Progenitor cell of endocrine pancreas (in vitro differentiated cells): ENCODE measurements around the gene LRMDA. TPM values are rescaled to one million over a fixed set of nuclear protein-coding genes. Genes with fewer than 3 reads are reported as not detected.

Experiments
- DNase-seq: peaks from one replicate; pipeline ENCODE4 v3.0.0; 2021; ENCODE audit warnings: low spot score; ENCODE audit not compliant: unreplicated experiment
- H3K27ac Mint-ChIP-seq: 2 replicates; pipeline ENCODE4 v1.8.0; 2021; ENCODE audit warnings: mild to moderate bottlenecking, moderate library complexity, mixed read lengths
- H3K27me3 Mint-ChIP-seq: 2 replicates; pipeline ENCODE4 v1.8.0; 2021; ENCODE audit warnings: mixed read lengths
- H3K36me3 Mint-ChIP-seq: 2 replicates; pipeline ENCODE4 v1.8.0; 2022; ENCODE audit warnings: mixed read lengths; ENCODE audit not compliant: insufficient read depth
- H3K4me1 Mint-ChIP-seq: 2 replicates; pipeline ENCODE4 v1.8.0; 2021; ENCODE audit warnings: low read depth, mixed read lengths
- H3K4me3 Mint-ChIP-seq: 2 replicates; pipeline ENCODE4 v1.8.0; 2021; ENCODE audit warnings: low read depth, mild to moderate bottlenecking, moderate library complexity, mixed read lengths
- H3K9me3 Mint-ChIP-seq: 2 replicates; pipeline ENCODE4 v1.8.0; 2021; ENCODE audit warnings: low read depth, mixed read lengths
- total RNA-seq: library from RNA; stranded (reverse); gene quantifications from 2 replicates; pipeline ENCODE4 v1.2.1, GENCODE V29; 2021
- TF ChIP-seq, protein P1 (sequence below): fragments of 200-600 bp; sonication (generic); IDR thresholded peaks from one replicate; pipeline ENCODE4 v1.5.0; 2021; ENCODE audit warnings: antibody characterized with exemption, mild to moderate bottlenecking; ENCODE audit not compliant: unreplicated experiment

The LRMDA gene
- total RNA-seq, 1 donor from 2014 or later = 6.5 TPM

- H3K27ac Mint-ChIP-seq = no peak overlapping the region
- H3K9me3 Mint-ChIP-seq = peaks cover 11% of the 10 kb centered on the region
- H3K4me3 Mint-ChIP-seq = no peak overlapping the region
- no peaks in the 10 kb centered on the region for H3K27me3 Mint-ChIP-seq
- peaks cover 15% of the 10 kb centered on the region for H3K4me1 Mint-ChIP-seq
- H3K36me3 Mint-ChIP-seq = peaks cover 6% of the 10 kb centered on the region
- DNase-seq = no peak
- TF ChIP-seq, protein P1, sequence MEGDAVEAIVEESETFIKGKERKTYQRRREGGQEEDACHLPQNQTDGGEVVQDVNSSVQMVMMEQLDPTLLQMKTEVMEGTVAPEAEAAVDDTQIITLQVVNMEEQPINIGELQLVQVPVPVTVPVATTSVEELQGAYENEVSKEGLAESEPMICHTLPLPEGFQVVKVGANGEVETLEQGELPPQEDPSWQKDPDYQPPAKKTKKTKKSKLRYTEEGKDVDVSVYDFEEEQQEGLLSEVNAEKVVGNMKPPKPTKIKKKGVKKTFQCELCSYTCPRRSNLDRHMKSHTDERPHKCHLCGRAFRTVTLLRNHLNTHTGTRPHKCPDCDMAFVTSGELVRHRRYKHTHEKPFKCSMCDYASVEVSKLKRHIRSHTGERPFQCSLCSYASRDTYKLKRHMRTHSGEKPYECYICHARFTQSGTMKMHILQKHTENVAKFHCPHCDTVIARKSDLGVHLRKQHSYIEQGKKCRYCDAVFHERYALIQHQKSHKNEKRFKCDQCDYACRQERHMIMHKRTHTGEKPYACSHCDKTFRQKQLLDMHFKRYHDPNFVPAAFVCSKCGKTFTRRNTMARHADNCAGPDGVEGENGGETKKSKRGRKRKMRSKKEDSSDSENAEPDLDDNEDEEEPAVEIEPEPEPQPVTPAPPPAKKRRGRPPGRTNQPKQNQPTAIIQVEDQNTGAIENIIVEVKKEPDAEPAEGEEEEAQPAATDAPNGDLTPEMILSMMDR = no peak
Measured at GRCh38 chr10:76177936-76178335, 746.5 kb downstream of the LRMDA start.

- Mint-ChIP-seq H3K9me3 (peaks cover 7% of the 10 kb centered on the region), H3K4me3 (no peak overlapping the region), H3K4me1 (peaks cover 15% of the 10 kb centered on the region), H3K27me3 (no peaks in the 10 kb centered on the region), H3K27ac (no peak overlapping the region), H3K36me3 (peaks cover 4% of the 10 kb centered on the region)
- DNase-seq = no peak
- TF ChIP-seq, protein P1 = no peak
Measured at GRCh38 chr10:76178532-76179292, 747.3 kb downstream of the LRMDA start.

GRCh38 chr10:76179806-76180205, 748.4 kb downstream of the LRMDA start:
- Mint-ChIP-seq H3K9me3 (peaks cover 4% of the 10 kb centered on the region), H3K4me1 (peaks cover 18% of the 10 kb centered on the region), H3K27me3 (no peaks in the 10 kb centered on the region), H3K36me3 (peaks cover 3% of the 10 kb centered on the region), H3K4me3 (no peak overlapping the region), H3K27ac (no peak overlapping the region)
- TF ChIP-seq, protein P1 = no peak
- DNase-seq = no peak

- no peak for DNase-seq
- no peak overlapping the region for H3K4me3 Mint-ChIP-seq
- TF ChIP-seq, protein P1 = no peak
- peaks cover 4% of the 10 kb centered on the region for H3K9me3 Mint-ChIP-seq
- peaks cover 28% of the 10 kb centered on the region for H3K4me1 Mint-ChIP-seq
- no peak overlapping the region for H3K27ac Mint-ChIP-seq
- H3K36me3 Mint-ChIP-seq = peaks cover 3% of the 10 kb centered on the region
- H3K27me3 Mint-ChIP-seq = no peaks in the 10 kb centered on the region
Measured at GRCh38 chr10:76184647-76185046, 753.2 kb downstream of the LRMDA start.

- DNase-seq = no peak
- no peak overlapping the region for H3K27ac Mint-ChIP-seq
- H3K4me3 Mint-ChIP-seq = no peak overlapping the region
Measured at GRCh38 chr10:76185471-76186301, 754.3 kb downstream of the LRMDA start.

More at GRCh38 chr10:76185471-76186301, 754.3 kb downstream of the LRMDA start:
- H3K36me3 Mint-ChIP-seq = peaks cover 3% of the 10 kb centered on the region
- peaks cover 33% of the 10 kb centered on the region for H3K4me1 Mint-ChIP-seq
- no peaks in the 10 kb centered on the region for H3K27me3 Mint-ChIP-seq
- H3K9me3 Mint-ChIP-seq = peaks cover 4% of the 10 kb centered on the region
- TF ChIP-seq, protein P1 = no peak
